ENCODE data around the gene MAPK8.
"Not testable (repeated sequence)": the region's sequence is repeated elsewhere in the genome, so short reads cannot be mapped to it uniquely, and the experiment has no call there.

MAPK8 gene

GRCh38 chr10:48389846-48390557, 83.5 kb downstream of the MAPK8 start:
- DNase-seq, result no peak

- no peak for DNase-seq
Measured at GRCh38 chr10:48390558-48390871, 84.0 kb downstream of the MAPK8 start.

GRCh38 chr10:48390933-48391845, 84.7 kb downstream of the MAPK8 start:
- peak; percentile 68 for DNase-seq

- no peak for DNase-seq
Measured at GRCh38 chr10:48391994-48392393, 85.5 kb downstream of the MAPK8 start.

- no peak for DNase-seq
Measured at GRCh38 chr10:48398261-48398660, 91.8 kb downstream of the MAPK8 start.

- no peak for DNase-seq
Measured at GRCh38 chr10:48399056-48399541, 92.6 kb downstream of the MAPK8 start.

GRCh38 chr10:48399551-48399950, 93.1 kb downstream of the MAPK8 start:
- DNase-seq, result no peak

GRCh38 chr10:48400129-48400849, 93.8 kb downstream of the MAPK8 start:
- DNase-seq, result peak; percentile 49

GRCh38 chr10:48400850-48401220, 94.4 kb downstream of the MAPK8 start:
- no peak for DNase-seq

- DNase-seq, result peak; percentile 40
Measured at GRCh38 chr10:48404646-48405045, 98.2 kb downstream of the MAPK8 start.

GRCh38 chr10:48406204-48406603, 99.7 kb downstream of the MAPK8 start:
- DNase-seq, result peak; percentile 53

GRCh38 chr10:48406658-48407057, 100.2 kb downstream of the MAPK8 start:
- DNase-seq, result no peak

GRCh38 chr10:48410503-48410902, 104.0 kb downstream of the MAPK8 start:
- DNase-seq, result no peak

GRCh38 chr10:48411510-48411909, 105.0 kb downstream of the MAPK8 start:
- DNase-seq, result no peak

- no peak for DNase-seq
Measured at GRCh38 chr10:48412081-48412480, 105.6 kb downstream of the MAPK8 start.

GRCh38 chr10:48412933-48413332, 106.5 kb downstream of the MAPK8 start:
- no peak for DNase-seq

- DNase-seq, result no peak
Measured at GRCh38 chr10:48414160-48414559, 107.7 kb downstream of the MAPK8 start.

- DNase-seq, result peak; percentile 59
Measured at GRCh38 chr10:48414778-48415177, 108.3 kb downstream of the MAPK8 start.

- no peak for DNase-seq
Measured at GRCh38 chr10:48416584-48417232, 110.2 kb downstream of the MAPK8 start.

- DNase-seq, result no peak
Measured at GRCh38 chr10:48417374-48417773, 110.9 kb downstream of the MAPK8 start.

GRCh38 chr10:48418189-48418788, 111.8 kb downstream of the MAPK8 start:
- no peak for DNase-seq

GRCh38 chr10:48419714-48420113, 113.2 kb downstream of the MAPK8 start:
- no peak for DNase-seq

GRCh38 chr10:48421862-48422261, 115.4 kb downstream of the MAPK8 start:
- DNase-seq, result not testable (repeated sequence)
